Lung (tissue), 12 donors: Measurements from ENCODE around the gene SAE1. TPM values are rescaled to one million over a fixed set of nuclear protein-coding genes. Genes with fewer than 3 reads are reported as not detected.

Experiments used
- ATAC-seq: fragments of 200-7000 bp; cut with Tn5 transposase; one replicate; pipeline ENCODE4 v1.9.1; 2020; ENCODE audit warnings: moderate number of reproducible peaks; ENCODE audit not compliant: insufficient read depth, low FRiP score
- DNase-seq, 3 donors: peaks; one replicate each; pipeline ENCODE4 v3.0.0-alpha.2; 2013 to 2017
- H3K27ac ChIP-seq, 2 donors: one replicate each; pipeline ENCODE4 v1.5.1; 2013; ENCODE audit warnings: mild to moderate bottlenecking in 2 of 2, moderate library complexity in 2 of 2, control low read depth in 1 of 2, inconsistent platforms in 1 of 2, low read depth in 1 of 2, low read length in 1 of 2
- H3K27me3 ChIP-seq, 3 donors: one replicate each; pipeline ENCODE4 v1.5.1; 2013; ENCODE audit warnings: low read length in 2 of 3; ENCODE audit not compliant: control insufficient read depth in 3 of 3, insufficient read depth in 3 of 3
- H3K36me3 ChIP-seq, 4 donors: one replicate each; pipeline ENCODE4 v1.5.1; 2013; ENCODE audit warnings: low read length in 4 of 4, mild to moderate bottlenecking in 1 of 4, moderate library complexity in 1 of 4; ENCODE audit not compliant: control insufficient read depth in 4 of 4, insufficient read depth in 4 of 4
- H3K4me1 ChIP-seq, 5 donors: one replicate each; pipeline ENCODE4 v1.5.1; 2013; ENCODE audit warnings: low read length in 5 of 5, mild to moderate bottlenecking in 2 of 5, moderate library complexity in 1 of 5; ENCODE audit not compliant: control insufficient read depth in 5 of 5, insufficient read depth in 5 of 5
- H3K4me3 ChIP-seq: one replicate; pipeline ENCODE4 v1.5.1; 2013; ENCODE audit warnings: mild to moderate bottlenecking, control low read depth, moderate library complexity
- H3K9ac ChIP-seq, 2 donors: one replicate each; pipeline ENCODE4 v1.5.1; 2013; ENCODE audit warnings: low read length in 2 of 2, control low read depth in 1 of 2; ENCODE audit not compliant: insufficient read depth in 1 of 2
- H3K9me3 ChIP-seq, 4 donors: one replicate each; pipeline ENCODE4 v1.5.1; 2013; ENCODE audit warnings: low read length in 3 of 4, mild to moderate bottlenecking in 1 of 4, moderate library complexity in 1 of 4; ENCODE audit not compliant: control insufficient read depth in 4 of 4, insufficient read depth in 3 of 4
- WGBS, 2 donors: extraction: QIAGEN DNeasy Blood & Tissue Kit; methylation state at CpG; one replicate each; pipeline ENCODE4 v1.1.7; 2013; 5-methylcytosine and 5-hydroxymethylcytosine counted together
- polyA plus RNA-seq, 2 donors: library from polyadenylated mRNA; stranded (reverse); fragments of 200-250 nt; gene quantifications; one replicate each; pipeline ENCODE4 v1.2.1, GENCODE V29; 2013
- total RNA-seq, 2 donors: library from RNA; depleted of rRNA in 1 of 2; stranded (reverse); fragments of >200 nt in 1 of 2; gene quantifications; one replicate each; pipeline ENCODE4 v1.2.1, GENCODE V29; 2014 to 2021
- TF ChIP-seq, protein P1 (sequence below): IDR thresholded peaks from 2 replicates; pipeline ENCODE4 v1.5.1; 2012; ENCODE audit warnings: mild to moderate bottlenecking; ENCODE audit errors: control extremely low read depth, extremely low read depth
- donor health status: control.
- donor health status: control.
- donor health status: Bipolar disorder and iron deficiency.
- donor health status: healthy.
- donor health status: DM: yes; HTN: yes; CAD: no.

The SAE1 gene
- total and polyA plus RNA-seq, 4 donors: 28.6 to 58.1 (median 55.9) TPM

DNA sequence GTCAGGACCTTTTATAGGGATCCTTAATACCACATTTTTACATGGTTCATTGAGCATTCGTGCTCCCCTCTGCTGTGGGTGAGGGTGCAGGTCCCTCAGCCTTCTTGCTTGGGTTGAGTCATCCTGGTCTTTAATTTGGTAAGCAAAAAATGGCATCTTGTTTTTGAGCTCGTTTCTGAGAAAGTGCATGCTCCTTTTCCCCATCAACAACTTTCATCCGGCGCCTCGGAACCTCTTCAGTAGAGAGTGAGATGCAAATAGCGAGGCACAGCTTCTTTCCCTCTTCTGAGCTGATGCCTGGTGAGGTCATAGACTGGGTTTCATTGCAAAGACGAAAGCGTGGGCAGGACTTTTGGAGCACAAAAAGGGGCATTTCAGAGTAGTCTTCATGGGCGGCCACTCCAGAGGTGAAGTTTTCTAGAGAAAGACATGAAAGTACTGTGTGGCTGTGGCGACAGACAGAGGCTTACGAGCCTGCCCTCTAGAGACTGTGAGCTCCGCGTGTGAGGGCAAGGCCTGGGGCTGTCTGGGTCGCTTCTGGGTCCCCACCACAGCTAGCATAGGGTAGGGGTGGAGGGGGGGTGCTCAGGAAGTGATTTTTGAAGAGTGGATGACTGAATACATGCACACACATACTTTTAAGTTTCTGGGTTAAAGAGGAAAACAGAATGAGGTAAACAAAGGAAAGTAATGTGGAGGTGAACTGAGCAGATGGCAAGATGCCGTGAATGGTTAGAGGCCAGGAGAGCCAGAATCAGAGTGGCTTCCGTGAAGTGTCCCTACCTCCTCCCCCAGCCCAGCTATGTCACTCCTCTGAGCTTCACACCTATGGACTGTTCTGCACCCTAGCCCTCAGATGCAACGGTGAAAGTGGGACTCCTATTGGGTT is 56.1 kb downstream of the SAE1 start:
- WGBS, 2 donors: 67 to 77% methylated on average over 17 of the region's 17 CpGs
- Histone ChIP-seq H3K27me3 (no peaks in the 10 kb centered on the region), H3K4me1 (peaks cover 8 to 27% (median 11%) of the 10 kb centered on the region in 5 donors), H3K4me3 (no peak overlapping the region), H3K27ac (peak overlapping the region in 1 of 2 donors; percentile 71), H3K9ac (no peak overlapping the region), H3K9me3 (no peaks in the 10 kb centered on the region), H3K36me3 (peaks cover 0 to 11% (median 4%) of the 10 kb centered on the region in 4 donors)
- TF ChIP-seq, protein P1, sequence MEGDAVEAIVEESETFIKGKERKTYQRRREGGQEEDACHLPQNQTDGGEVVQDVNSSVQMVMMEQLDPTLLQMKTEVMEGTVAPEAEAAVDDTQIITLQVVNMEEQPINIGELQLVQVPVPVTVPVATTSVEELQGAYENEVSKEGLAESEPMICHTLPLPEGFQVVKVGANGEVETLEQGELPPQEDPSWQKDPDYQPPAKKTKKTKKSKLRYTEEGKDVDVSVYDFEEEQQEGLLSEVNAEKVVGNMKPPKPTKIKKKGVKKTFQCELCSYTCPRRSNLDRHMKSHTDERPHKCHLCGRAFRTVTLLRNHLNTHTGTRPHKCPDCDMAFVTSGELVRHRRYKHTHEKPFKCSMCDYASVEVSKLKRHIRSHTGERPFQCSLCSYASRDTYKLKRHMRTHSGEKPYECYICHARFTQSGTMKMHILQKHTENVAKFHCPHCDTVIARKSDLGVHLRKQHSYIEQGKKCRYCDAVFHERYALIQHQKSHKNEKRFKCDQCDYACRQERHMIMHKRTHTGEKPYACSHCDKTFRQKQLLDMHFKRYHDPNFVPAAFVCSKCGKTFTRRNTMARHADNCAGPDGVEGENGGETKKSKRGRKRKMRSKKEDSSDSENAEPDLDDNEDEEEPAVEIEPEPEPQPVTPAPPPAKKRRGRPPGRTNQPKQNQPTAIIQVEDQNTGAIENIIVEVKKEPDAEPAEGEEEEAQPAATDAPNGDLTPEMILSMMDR: no peak
- DNase-seq (no peak), ATAC-seq (no peak)

DNA sequence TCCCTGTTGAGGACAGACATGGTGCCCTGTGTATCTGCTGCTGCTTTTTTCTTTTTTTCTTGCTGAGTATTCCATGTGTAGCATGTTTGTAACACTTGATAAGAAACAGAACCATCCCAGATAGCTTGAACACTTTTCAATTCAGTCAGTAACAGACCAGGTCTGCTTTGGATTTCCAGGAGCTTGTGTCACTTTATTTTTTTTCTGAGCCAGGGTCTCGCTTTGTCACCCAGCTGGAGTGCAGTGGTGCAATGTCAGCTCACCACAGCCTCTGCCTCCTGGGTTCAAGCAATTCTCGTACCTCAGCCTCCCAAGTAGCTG is 56.7 kb downstream of the SAE1 start:
- H3K27ac ChIP-seq: peak overlapping the region in 1 of 2 donors; percentile 42

DNA sequence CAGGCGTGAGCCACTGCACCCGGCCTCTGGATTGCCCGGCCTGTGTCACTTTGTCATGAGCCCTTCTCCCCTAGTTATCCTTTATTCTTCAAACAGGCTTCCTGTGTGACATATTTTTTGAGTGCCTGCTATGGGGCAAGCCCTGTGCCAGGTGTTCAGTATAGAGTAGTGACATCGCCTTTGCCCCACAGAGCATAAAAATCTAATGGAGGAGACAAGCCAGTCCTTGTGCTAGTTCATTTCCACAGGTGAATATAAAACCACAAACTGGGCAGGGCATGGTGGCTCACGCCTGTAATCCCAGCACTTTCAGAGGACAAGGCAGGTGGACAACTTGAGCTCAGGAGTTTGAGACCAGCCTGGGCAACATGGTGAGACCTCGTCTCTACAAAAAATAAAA is 57.2 kb downstream of the SAE1 start:
- TF ChIP-seq, protein P1: no peak
- Histone ChIP-seq H3K27ac (no peak overlapping the region), H3K36me3 (peaks cover 0 to 11% (median 4%) of the 10 kb centered on the region in 4 donors), H3K4me3 (no peak overlapping the region), H3K27me3 (no peaks in the 10 kb centered on the region), H3K9me3 (no peaks in the 10 kb centered on the region), H3K4me1 (peaks cover 8 to 27% (median 11%) of the 10 kb centered on the region in 5 donors), H3K9ac (no peak overlapping the region)
- DNase-seq (no peak), ATAC-seq (no peak)
- 88 to 90% methylated on average over 6 of the region's 6 CpGs for WGBS, 2 donors

More for the DNA sequence above, 56.7 kb downstream of the SAE1 start:
- H3K4me3 ChIP-seq: no peak overlapping the region
- no peak for ATAC-seq
- H3K9me3 ChIP-seq: no peaks in the 10 kb centered on the region
- H3K9ac ChIP-seq: no peak overlapping the region
- H3K4me1 ChIP-seq: peaks cover 8 to 27% (median 11%) of the 10 kb centered on the region in 5 donors
- peaks cover 0 to 11% (median 4%) of the 10 kb centered on the region in 4 donors for H3K36me3 ChIP-seq
- TF ChIP-seq, protein P1: no peak
- WGBS, 2 donors: 94 to 95% methylated on average over 2 of the region's 2 CpGs
- no peak for DNase-seq
- no peaks in the 10 kb centered on the region for H3K27me3 ChIP-seq
